Measurements from ENCODE around the gene COL8A2.

GRCh38 chr1:36128905-36129206 lies 3.8 kb upstream of the COL8A2 start:
- no peak for TF ChIP-seq CTCF (IDR thresholded peaks at IDR 0.05)
- no peak for TF ChIP-seq POLR2A (IDR thresholded peaks at IDR 0.05)

Measured in uterus (tissue), 2 donors.